ENCODE measurements around the gene CAPN12.

GRCh38 chr19:38788478-38789243, 44.4 kb upstream of the CAPN12 start, which contains the start of gene LGALS7B:
- no peak for TF ChIP-seq POLR2A (IDR thresholded peaks at IDR 0.05; ENCODE audit: control extremely low read depth in 1 of 2, low read depth in 2 of 2, low read length in 2 of 2)
- TF ChIP-seq CTCF (IDR thresholded peaks at IDR 0.05; ENCODE audit: control extremely low read depth in 1 of 3, insufficient read depth in 1 of 3, low read depth in 1 of 3, low read length in 3 of 3), result no peak
- TF ChIP-seq SRF (IDR thresholded peaks at IDR 0.05; ENCODE audit: low read depth, low read length), result no peak
- TF ChIP-seq RBBP5 (IDR thresholded peaks at IDR 0.05; ENCODE audit: borderline replicate concordance, low read depth, low read length), result no peak
- no peak for TF ChIP-seq SP4 (IDR thresholded peaks at IDR 0.05; ENCODE audit: low read length)
- TF ChIP-seq EZH2 (IDR thresholded peaks at IDR 0.05; ENCODE audit: low read depth, low read length, severe bottlenecking), result no peak
